ENCODE results near the gene KAT6B. TPM values are rescaled to one million over a fixed set of nuclear protein-coding genes. Genes with fewer than 3 reads are reported as not detected.
A peak's percentile ranks its signal among the peaks of the same experiment; 100 is the strongest.
"Not testable (repeated sequence)": the region's sequence is repeated elsewhere in the genome, so short reads cannot be mapped to it uniquely, and the experiment has no call there.

KAT6B gene
- total RNA-seq, 2 experiments from 2014 or later, result 23.1 to 26.9 TPM

GRCh38 chr10:75038335-75038734 is 211.9 kb downstream of the KAT6B start:
- POLR2A ChIA-PET, result no interaction called here
- no peaks in the 10 kb centered on the region for H3K27me3 Mint-ChIP-seq
- CTCF ChIA-PET, result interaction anchor here (1.1 kb wide), 1 partner anchor 9 kb away, joined by 4 read pairs; no protein-coding TSS in a partner anchor
- peaks cover 28% of the 10 kb centered on the region for H3K4me1 Mint-ChIP-seq
- DNase-seq, result no peak
- no peaks in the 10 kb centered on the region for H3K9me3 Mint-ChIP-seq
- H3K27ac Mint-ChIP-seq, result no peak overlapping the region
- H3K4me3 Mint-ChIP-seq, result no peak overlapping the region
- H3K36me3 Mint-ChIP-seq (ENCODE audit: low read depth), result peaks cover 1% of the 10 kb centered on the region

GRCh38 chr10:75040576-75040975 is 214.2 kb downstream of the KAT6B start:
- Mint-ChIP-seq H3K4me3 (no peak overlapping the region), H3K27me3 (no peaks in the 10 kb centered on the region), H3K9me3 (peaks cover 3% of the 10 kb centered on the region), H3K4me1 (peaks cover 24% of the 10 kb centered on the region), H3K27ac (no peak overlapping the region), H3K36me3 (ENCODE audit: low read depth) (no peaks in the 10 kb centered on the region)
- ChIA-PET POLR2A (no interaction called here), CTCF (no interaction called here)
- no peak for DNase-seq

GRCh38 chr10:75042292-75042974 is 216.0 kb downstream of the KAT6B start:
- peaks cover 24% of the 10 kb centered on the region for H3K4me1 Mint-ChIP-seq
- ChIA-PET CTCF (interaction anchor here (0.6 to 2.5 kb wide), 4 partner anchors 21 to 194 kb away, joined by 3 to 8 read pairs (median 4); partner anchors contain the start of gene COMTD1), POLR2A (no interaction called here)
- H3K36me3 Mint-ChIP-seq (ENCODE audit: low read depth), result no peaks in the 10 kb centered on the region
- H3K27ac Mint-ChIP-seq, result no peak overlapping the region
- no peak for DNase-seq
- no peak overlapping the region for H3K4me3 Mint-ChIP-seq
- peaks cover 3% of the 10 kb centered on the region for H3K9me3 Mint-ChIP-seq
- H3K27me3 Mint-ChIP-seq, result no peaks in the 10 kb centered on the region

GRCh38 chr10:75043256-75044131 is 217.1 kb downstream of the KAT6B start:
- Mint-ChIP-seq H3K9me3 (peaks cover 3% of the 10 kb centered on the region), H3K27ac (no peak overlapping the region), H3K4me1 (peaks cover 24% of the 10 kb centered on the region), H3K4me3 (peak overlapping the region; percentile 55), H3K27me3 (no peaks in the 10 kb centered on the region), H3K36me3 (ENCODE audit: low read depth) (no peaks in the 10 kb centered on the region)
- ChIA-PET CTCF (interaction anchor here (0.5 to 2.5 kb wide), 9 partner anchors 14 to 1307 kb away, joined by 3 to 8 read pairs (median 3); partner anchors contain the start of gene COMTD1), POLR2A (no interaction called here)
- peak; percentile 44 for DNase-seq

GRCh38 chr10:75048669-75049098 is 222.3 kb downstream of the KAT6B start:
- Mint-ChIP-seq H3K4me3 (no peak overlapping the region), H3K36me3 (ENCODE audit: low read depth) (no peaks in the 10 kb centered on the region), H3K27ac (no peak overlapping the region), H3K4me1 (peaks cover 10% of the 10 kb centered on the region), H3K9me3 (peaks cover 3% of the 10 kb centered on the region), H3K27me3 (no peaks in the 10 kb centered on the region)
- ChIA-PET CTCF (interaction anchor here (1.3 kb wide), 1 partner anchor 15 kb away, joined by 3 read pairs; no protein-coding TSS in a partner anchor), POLR2A (no interaction called here)
- DNase-seq, result no peak

- Mint-ChIP-seq H3K27me3 (no peaks in the 10 kb centered on the region), H3K27ac (no peak overlapping the region), H3K4me1 (peaks cover 3% of the 10 kb centered on the region), H3K36me3 (ENCODE audit: low read depth) (no peaks in the 10 kb centered on the region), H3K4me3 (no peak overlapping the region), H3K9me3 (no peaks in the 10 kb centered on the region)
- CTCF ChIA-PET, result no interaction called here
- POLR2A ChIA-PET, result no interaction called here
- DNase-seq, result no peak
Measured at GRCh38 chr10:75049316-75050148, 223.1 kb downstream of the KAT6B start.

GRCh38 chr10:75050149-75050919 is 223.9 kb downstream of the KAT6B start:
- no peaks in the 10 kb centered on the region for H3K4me1 Mint-ChIP-seq
- no peak overlapping the region for H3K4me3 Mint-ChIP-seq
- H3K36me3 Mint-ChIP-seq (ENCODE audit: low read depth), result no peaks in the 10 kb centered on the region
- ChIA-PET POLR2A (no interaction called here), CTCF (no interaction called here)
- DNase-seq, result no peak
- no peaks in the 10 kb centered on the region for H3K27me3 Mint-ChIP-seq
- no peaks in the 10 kb centered on the region for H3K9me3 Mint-ChIP-seq
- H3K27ac Mint-ChIP-seq, result no peak overlapping the region

GRCh38 chr10:75051308-75051707 is 224.9 kb downstream of the KAT6B start:
- Mint-ChIP-seq H3K27me3 (no peaks in the 10 kb centered on the region), H3K36me3 (ENCODE audit: low read depth) (no peaks in the 10 kb centered on the region), H3K4me3 (no peak overlapping the region), H3K4me1 (peaks cover 2% of the 10 kb centered on the region), H3K9me3 (no peaks in the 10 kb centered on the region), H3K27ac (no peak overlapping the region)
- no peak for DNase-seq
- CTCF ChIA-PET, result interaction anchor here (0.6 kb wide), 1 partner anchor 752 kb away, joined by 3 read pairs; no protein-coding TSS in a partner anchor
- POLR2A ChIA-PET, result no interaction called here

- POLR2A ChIA-PET; DNase-seq; H3K4me1 Mint-ChIP-seq; H3K27me3 Mint-ChIP-seq; CTCF ChIA-PET; H3K27ac Mint-ChIP-seq; H3K9me3 Mint-ChIP-seq; H3K36me3 Mint-ChIP-seq (ENCODE audit: low read depth); H3K4me3 Mint-ChIP-seq: not testable (repeated sequence)
Measured at GRCh38 chr10:75055896-75056406, 229.6 kb downstream of the KAT6B start.

GRCh38 chr10:75057680-75058079 is 231.3 kb downstream of the KAT6B start:
- H3K4me3 Mint-ChIP-seq, result no peak overlapping the region
- POLR2A ChIA-PET, result no interaction called here
- CTCF ChIA-PET, result interaction anchor here (1.0 to 1.7 kb wide), 3 partner anchors 13 to 179 kb away, joined by 3 read pairs; no protein-coding TSS in a partner anchor
- peaks cover 12% of the 10 kb centered on the region for H3K4me1 Mint-ChIP-seq
- DNase-seq, result no peak
- H3K27me3 Mint-ChIP-seq, result no peaks in the 10 kb centered on the region
- no peaks in the 10 kb centered on the region for H3K36me3 Mint-ChIP-seq (ENCODE audit: low read depth)
- H3K9me3 Mint-ChIP-seq, result no peaks in the 10 kb centered on the region
- no peak overlapping the region for H3K27ac Mint-ChIP-seq

GRCh38 chr10:75058161-75058560 is 231.8 kb downstream of the KAT6B start:
- H3K4me3 Mint-ChIP-seq, result no peak overlapping the region
- CTCF ChIA-PET, result interaction anchor here (1.0 to 1.7 kb wide), 3 partner anchors 12 to 179 kb away, joined by 3 read pairs; no protein-coding TSS in a partner anchor
- peaks cover 15% of the 10 kb centered on the region for H3K4me1 Mint-ChIP-seq
- no peaks in the 10 kb centered on the region for H3K27me3 Mint-ChIP-seq
- no peaks in the 10 kb centered on the region for H3K36me3 Mint-ChIP-seq (ENCODE audit: low read depth)
- POLR2A ChIA-PET, result no interaction called here
- H3K9me3 Mint-ChIP-seq, result peaks cover 2% of the 10 kb centered on the region
- H3K27ac Mint-ChIP-seq, result no peak overlapping the region
- no peak for DNase-seq

Data from activated CD4-positive, alpha-beta T cell treated with anti-CD3 and anti-CD28 coated beads, Interleukin-2, amount 10 ng/mL, durations not matched to agents 7 days and 5 days (primary cell).